Epithelial cell of esophagus (primary cell): ENCODE results near the gene SINHCAF.
"Not testable (repeated sequence)": the region's sequence is repeated elsewhere in the genome, so short reads cannot be mapped to it uniquely, and the experiment has no call there.

ENCODE experiments used
- DNase-seq: peaks from one replicate; pipeline ENCODE4 v3.0.0; 2010; ENCODE audit warnings: low read depth
- H3K4me3 ChIP-seq: 2 replicates; pipeline ENCODE4 v1.5.1; 2011; ENCODE audit warnings: mild to moderate bottlenecking, low read length, control low read depth
- CTCF ChIP-seq: IDR thresholded peaks from 2 replicates; pipeline ENCODE4 v1.5.1; 2011; ENCODE audit warnings: low read depth, mild to moderate bottlenecking, low read length, control low read depth, inconsistent platforms; ENCODE audit not compliant: insufficient read depth; ENCODE audit errors: missing control alignments

The SINHCAF gene

DNA sequence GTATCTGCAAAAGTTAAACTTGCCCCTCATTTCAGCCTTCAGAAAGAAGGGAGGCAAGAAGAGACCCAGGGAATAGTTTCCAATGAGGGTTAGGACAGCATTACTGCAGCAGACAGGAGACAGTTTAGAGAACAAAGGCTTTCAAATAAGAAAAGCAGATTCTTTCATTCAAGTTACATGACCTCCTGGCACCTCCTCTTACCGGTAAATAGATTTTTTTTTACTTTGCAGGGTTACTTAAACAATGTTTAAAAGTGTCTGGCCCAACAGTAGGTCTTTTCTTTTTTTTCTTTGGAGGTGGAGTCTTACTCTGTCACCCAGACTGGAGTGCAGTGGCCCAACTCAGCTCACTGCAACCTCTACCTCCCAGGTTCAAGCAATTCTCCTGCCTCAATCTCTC, 47.1 kb downstream of the SINHCAF start:
- no peak for TF ChIP-seq CTCF
- no peak overlapping the region for H3K4me3 ChIP-seq
- no peak for DNase-seq

DNA sequence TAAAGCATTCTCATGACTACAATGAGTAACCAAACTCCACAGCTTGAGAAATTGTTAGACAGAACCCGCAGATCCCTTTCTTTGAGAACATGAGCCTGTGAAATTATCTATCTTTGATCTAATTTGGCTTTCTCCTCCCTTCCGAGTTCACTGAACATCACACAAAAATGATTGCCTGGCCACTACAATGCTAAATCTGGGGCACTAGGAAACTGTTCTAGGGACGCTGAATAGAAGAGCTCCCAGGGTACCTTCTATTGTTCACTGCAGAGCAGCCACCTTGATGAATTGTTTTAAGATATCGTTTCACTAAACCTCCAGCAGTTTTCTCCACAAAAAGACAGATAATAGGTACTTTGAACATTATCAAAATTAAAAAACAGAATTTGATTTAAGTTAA, 47.5 kb downstream of the SINHCAF start:
- no peak for TF ChIP-seq CTCF
- no peak overlapping the region for H3K4me3 ChIP-seq
- DNase-seq: no peak

DNA sequence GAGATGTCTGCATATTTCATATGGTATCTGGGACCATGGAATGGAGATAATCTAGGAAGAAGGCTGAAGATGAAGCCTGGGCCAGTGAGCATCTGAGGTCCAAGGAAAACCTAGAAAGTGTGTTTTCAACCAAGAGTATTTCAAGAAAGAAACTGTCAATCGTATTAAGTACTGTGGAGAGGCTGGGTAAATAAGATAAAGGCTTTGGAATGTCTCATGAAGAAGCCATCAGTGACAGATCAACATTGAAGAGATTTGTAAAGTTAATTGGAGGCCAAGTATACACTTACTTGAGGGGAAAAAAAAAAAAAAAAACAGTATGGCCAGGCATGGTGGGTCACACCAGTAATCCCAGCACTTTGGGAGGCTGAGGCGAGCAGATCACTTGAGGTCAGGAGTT, 48.9 kb downstream of the SINHCAF start:
- no peak overlapping the region for H3K4me3 ChIP-seq
- TF ChIP-seq CTCF: no peak
- no peak for DNase-seq

- H3K4me3 ChIP-seq: no peak overlapping the region
- DNase-seq: no peak
- TF ChIP-seq CTCF: no peak
Measured at GRCh38 chr12:31275491-31275890, 50.5 kb downstream of the SINHCAF start.

- H3K4me3 ChIP-seq: no peak overlapping the region
- DNase-seq: no peak
- no peak for TF ChIP-seq CTCF
Measured at GRCh38 chr12:31274520-31275300, 51.2 kb downstream of the SINHCAF start.

DNA sequence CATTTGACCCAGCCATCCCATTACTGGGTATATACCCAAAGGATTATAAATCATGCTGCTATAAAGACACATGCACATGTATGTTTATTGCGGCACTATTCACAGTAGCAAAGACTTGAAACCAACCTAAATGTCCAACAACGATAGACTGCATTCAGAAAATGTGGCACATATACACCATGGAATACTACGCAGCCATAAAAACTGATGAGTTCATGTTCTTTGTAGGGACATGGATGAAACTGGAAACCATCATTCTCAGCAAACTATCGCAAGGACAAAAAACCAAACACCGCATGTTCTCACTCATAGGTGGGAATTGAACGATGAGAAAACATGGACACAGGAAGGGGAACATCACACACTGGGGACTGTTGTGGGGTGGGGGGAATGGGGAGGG, 52.2 kb downstream of the SINHCAF start:
- DNase-seq, H3K4me3 ChIP-seq: not testable (repeated sequence)

DNA sequence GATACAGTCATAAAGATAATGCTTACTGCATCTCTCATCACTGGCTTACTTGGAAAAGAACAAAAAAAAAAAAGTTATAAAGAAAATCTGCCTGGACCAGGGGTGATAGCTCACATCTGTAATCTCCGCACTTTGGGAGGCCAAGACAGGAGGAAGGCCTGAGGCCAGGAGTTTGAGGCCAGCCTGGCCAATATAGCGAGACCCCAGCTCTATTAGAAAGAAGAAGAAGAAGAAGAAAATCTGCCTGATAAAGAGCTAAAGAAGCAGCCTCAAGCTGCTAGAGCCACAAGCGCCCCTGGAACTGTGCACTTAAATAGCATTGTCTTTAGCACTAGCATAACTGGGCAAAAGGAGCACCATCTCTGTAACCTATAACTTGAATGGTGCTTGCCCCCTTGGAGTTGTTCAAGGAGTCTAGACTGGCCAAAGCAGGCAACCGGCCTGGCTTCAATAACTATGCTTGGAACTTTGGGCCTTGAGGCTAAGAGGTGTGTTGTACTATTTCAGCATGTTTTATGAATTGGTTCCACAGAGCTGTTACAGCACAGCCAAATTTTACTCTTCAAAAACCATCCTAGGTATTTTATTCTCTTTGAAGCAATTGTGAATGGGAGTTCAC, 53.2 kb downstream of the SINHCAF start:
- DNase-seq: no peak
- TF ChIP-seq CTCF: no peak
- no peak overlapping the region for H3K4me3 ChIP-seq
